GM18498 (cell line): ENCODE data around the gene ADGRD2.

Experiments used
- ATAC-seq: cut with Tn5 transposase; IDR thresholded peaks from one replicate; pipeline ENCODE4 v1.9.1; 2021; ENCODE audit warnings: mild to moderate bottlenecking, moderate library complexity; ENCODE audit not compliant: unreplicated experiment

The ADGRD2 gene

DNA sequence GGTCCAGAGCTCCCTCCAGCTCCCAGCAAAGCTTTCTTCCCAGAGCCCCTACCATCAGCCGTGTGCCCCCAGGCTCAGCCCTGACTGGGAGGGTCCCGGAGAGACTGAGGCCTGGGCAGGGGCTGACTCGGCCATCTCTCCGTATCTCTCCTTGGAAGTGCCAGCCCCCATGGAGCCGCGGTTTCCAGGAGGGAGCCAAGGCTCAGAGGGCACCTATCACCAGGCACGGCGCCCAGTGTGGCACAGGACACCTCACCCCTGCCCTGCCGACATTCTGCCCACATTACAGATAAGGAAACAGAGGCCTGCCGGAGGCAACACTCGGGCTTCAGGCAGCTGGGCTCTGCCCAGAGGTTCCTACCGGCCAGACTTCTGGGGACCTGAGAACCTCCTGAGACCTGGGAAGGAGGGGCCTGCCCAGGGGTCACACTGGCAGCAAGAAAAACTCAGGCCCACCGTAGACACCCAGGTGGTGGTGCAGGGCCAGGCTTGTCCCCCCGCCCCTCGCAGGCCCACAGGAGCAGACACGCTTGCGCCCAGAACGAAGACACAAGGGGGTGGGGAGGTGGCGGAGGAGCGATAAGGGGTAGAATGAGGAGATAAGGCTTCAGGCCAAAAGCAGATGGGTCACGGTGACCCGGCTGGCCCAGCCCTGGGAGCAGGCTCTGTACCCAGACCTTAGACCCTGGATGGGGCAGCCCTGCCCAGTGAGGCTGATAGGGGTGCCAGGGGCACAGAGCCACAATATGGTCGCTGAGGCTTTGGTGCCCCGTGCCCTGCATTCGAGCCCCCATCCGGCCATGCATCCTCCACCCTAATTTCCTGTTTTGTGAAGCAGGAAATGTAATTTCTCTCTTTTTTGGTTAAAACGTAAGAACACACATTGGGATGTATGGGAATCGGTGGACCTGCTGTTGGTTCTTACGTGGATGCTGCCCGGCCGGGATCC, 45.1 kb downstream of the ADGRD2 start:
- no peak for ATAC-seq

- no peak for ATAC-seq
Measured at GRCh38 chr9:124496075-124496449, 45.8 kb downstream of the ADGRD2 start.

DNA sequence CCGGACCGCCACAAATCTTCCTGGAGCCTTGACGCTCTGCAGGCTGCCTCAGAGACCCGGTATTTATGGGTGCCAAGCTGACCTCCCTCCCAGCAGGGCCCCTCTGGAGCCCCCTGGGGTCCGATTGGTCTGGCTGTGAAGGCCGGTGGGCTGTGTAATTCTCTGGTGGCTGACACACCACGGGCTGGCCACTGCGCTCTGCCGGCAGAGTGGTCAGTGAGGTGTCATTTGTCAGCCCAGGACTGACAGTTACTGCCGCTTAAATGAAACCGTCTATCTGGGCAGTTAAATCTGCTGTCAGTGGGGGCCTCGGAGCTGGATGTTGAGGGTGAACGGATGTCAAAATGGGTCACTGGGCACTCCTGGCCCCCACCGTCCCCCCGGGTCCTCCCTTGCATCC, 46.2 kb downstream of the ADGRD2 start:
- no peak for ATAC-seq

GRCh38 chr9:124497441-124497840, 47.2 kb downstream of the ADGRD2 start:
- no peak for ATAC-seq

DNA sequence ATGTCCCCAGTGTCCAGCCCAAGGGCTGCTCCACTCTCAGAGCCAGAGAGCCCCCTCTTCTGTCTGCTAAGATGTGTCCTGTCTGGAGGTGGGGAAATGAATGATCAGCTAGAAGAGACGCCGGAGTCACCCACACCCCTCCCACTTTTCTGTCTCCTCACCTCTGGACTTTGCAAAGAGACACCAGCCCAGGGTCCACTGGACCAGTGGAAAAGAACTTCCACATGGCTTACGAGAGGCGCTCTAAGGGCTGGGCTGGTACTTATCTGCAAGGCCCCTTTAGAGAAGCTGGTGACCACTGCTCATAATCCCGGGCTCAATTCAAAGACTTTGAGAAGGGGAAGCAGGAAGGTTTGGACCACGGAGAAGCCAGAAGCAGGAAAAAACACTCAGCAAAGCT, 47.8 kb downstream of the ADGRD2 start:
- ATAC-seq: no peak

DNA sequence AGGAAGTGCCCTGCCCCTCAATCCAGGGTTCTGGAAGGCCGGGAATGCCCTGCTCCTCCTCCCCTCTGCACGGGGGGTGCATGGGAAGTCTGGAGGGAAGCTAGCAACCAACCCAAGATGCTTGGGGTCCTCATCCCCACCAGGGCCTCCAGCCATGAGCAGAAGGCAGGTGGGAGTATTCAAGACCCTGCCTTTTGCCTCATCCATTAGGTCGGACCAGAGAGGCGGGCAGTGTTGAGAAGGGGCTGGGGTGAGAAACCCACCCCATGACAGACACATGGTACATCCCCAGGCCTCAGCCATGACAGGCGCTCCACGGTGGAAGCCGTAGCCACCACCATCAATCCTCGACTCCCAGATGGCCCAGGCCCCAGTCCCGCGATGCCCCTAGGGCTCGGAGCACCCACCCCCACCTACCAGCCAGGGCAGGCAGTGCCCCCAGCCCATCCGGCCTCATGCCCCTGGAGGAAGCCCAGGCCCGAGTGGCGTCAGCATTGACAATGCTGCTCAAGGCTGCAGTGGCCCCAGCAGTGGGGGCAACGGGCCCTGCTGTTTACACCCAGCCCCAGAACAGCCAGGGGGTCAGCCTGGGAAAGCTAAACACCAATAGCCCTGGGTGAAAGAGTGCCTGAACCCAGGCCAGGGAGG, 48.4 kb downstream of the ADGRD2 start:
- ATAC-seq: no peak

DNA sequence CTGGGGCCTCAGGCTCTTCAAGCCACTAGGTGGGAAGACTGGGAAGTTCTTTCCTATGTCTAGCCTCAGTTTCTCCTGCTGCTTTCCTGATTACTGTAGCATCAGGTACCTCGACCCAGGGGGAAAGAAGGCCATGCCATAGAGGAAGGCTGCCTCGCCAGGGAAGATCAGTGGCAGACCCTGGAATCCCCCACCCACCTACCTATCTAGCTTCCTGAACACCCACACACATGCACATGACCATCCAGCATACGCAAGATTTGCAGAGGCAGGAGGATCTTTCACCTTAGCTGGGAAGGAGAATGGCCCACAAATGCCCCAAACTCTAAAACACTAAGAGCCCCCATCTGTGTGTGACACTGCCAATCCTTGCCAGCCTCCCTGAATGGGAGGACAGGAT, 49.0 kb downstream of the ADGRD2 start:
- ATAC-seq: no peak

DNA sequence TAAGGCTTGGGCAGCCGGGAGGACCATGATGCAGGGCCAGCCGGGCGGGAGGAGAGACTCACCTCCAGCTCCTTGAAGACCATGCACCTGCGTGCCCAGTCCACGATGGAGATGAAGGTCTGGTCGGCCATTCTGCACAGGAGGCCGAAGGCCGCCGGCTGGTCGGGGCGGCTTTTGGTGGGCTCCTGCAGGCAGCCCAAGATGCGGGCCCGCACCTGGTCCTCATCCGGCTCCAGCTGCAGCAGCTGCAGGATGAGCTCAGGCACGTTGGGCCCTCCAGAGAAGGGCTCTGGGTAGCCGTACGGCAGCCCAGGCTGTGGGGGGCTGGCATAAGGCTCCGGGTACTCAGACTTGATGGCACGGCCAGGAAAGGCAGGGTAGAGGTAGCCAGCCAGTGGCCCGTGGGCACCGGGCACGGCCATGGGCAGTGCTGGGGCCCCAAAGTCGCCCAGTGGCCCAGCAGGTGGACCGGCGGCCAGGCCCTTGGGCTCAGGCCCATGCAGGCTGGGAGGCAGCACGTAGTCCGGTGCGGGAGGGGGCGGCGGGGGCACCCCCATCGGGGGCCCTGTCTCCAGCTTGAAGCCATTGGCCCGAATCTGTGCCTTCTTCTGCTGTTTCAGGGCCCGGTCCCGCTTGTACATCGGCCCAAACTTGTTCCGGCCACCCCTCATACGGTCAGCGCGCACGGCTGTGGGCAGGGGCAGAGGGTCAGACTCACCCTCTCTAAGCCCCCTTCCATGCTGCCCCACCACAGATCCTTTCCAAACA, 50.0 kb downstream of the ADGRD2 start:
- no peak for ATAC-seq

- ATAC-seq: no peak
Measured at GRCh38 chr9:124500796-124501611, 50.8 kb downstream of the ADGRD2 start.

DNA sequence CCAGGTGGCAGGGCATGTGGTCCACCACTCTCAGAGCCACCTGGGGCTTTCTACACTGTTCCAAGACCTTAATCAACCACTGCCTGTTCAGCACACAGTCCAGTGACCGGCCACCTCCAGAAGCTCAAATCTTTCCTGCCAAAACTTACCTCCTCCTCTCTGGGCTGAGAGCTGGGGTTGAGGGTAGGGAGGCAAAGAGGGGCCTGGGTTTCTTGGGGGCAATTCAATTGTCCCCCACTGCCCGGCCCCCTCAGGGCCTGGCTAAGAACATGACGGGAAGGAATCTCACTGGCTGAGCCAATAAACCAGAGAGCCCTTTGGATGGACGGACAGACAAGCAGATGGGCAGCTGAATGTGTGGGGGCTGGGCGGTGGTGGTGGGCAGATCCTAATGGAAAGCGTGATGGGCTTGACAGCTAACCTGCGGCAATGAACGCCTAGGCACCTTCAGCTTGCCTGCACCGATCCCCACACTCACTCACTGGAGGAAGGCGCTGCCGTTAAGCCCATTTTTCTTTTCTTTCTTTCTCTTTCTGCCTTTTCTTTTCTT, 51.6 kb downstream of the ADGRD2 start:
- no peak for ATAC-seq

- ATAC-seq: no peak
Measured at GRCh38 chr9:124502711-124503702, 52.8 kb downstream of the ADGRD2 start.

DNA sequence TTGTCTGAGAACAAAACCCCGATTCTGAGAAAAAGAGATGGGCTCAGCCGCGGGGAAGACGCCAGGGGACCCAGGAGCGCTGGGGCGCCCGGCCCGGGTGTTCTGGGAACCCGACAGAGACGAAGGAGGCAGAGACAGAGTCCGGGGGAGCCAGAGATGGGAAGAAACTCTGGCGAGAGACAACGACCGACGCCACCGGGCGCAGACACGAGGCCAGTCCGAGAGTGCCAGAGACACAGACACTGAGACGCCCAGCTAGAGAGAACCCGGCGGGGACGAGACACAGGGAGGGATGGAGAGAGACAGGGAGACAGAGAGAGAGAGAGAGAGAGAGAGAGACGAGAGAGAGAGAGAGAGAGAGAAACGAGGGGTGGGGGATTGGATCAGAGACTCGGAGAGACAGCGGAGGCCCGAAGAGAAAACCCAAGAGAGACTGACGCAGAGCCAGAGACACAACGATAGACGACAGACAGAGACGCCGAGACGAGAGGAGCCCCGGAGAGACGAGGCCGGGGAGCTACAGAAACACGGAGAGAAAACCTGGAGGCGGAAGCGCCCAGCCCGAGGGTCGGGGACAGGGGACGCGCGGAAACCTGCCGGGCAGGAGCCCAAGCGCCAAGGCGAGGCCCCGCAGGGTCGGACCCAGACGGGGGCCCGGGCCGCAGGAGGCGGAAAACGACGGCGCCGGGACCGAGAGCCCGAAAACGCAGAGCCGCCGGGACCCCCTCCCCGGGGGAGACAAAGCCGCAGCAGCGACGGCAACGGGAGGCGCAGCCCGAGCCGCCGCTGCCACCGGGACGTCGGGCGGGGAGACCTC, 53.7 kb downstream of the ADGRD2 start:
- ATAC-seq: no peak

DNA sequence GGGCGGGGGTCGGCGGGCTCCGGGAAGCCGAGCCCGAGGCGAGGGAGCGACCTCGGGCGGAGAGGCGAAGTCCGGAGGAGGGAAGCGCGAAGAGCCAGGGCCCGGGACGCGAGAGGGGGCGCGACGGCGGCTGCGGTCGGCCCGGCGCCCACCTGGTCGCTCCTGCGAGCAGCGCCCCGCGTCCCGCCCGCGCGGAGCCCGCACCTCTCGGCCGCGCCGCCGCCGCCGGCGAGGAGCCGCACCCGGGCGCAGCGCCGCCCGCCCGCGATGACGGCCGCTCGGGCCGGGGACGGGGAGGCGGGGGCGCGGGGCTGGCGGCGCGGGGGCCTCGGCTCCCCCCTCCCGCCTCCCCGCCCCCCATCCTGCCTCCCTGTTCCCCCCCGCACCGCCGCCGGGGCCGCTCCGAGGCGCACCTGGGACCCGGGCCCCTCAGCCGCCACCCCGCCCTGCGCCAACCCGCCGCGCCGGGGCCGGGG, 54.3 kb downstream of the ADGRD2 start:
- ATAC-seq: no peak

GRCh38 chr9:124505006-124505900, 55.0 kb downstream of the ADGRD2 start:
- no peak for ATAC-seq

DNA sequence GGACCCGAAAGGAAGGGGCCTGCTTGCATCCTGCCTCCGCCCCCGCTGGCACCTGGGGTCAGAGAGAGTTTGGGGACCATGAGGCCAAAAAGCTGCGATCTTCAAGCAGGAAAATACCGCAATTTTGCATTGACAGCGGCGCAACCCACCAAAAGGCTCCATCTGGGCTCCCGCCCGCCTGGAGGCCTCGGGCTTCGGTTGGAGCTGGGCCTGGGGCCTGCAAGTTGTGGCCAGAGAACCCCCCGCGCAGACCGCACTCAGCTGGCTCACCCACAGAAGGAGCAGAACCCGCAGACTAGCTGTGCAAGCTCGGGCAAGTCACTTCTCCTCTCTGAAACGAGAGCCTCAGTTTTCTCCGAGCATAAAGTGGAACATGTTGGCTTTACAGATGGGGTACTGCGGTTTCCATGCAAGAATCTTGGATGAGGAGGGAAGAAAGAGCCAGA, 55.7 kb downstream of the ADGRD2 start:
- no peak for ATAC-seq

DNA sequence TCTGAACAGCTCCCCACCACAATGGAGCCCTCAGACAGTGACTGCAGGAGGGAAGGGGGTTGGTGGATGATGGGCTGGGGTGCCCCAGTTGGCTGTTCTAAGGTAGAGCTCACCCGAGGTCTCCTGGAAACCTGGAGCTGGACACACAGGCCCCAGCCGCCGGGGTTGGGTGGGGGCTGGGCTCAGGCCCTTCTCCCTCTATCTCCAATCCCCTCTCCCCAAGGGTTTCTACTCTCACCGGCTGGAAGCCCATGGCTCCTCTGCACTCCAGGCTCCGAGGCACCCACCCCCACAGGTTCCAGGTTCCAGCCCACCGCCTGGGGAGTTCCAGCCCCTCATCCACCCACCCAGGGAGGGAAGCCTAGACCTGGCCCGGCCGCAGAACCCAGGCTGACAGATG, 56.2 kb downstream of the ADGRD2 start:
- no peak for ATAC-seq
